H9 (cell line): ENCODE data around the gene FGF3. TPM values are rescaled to one million over a fixed set of nuclear protein-coding genes. Genes with fewer than 3 reads are reported as not detected.

Experiments
- DNase-seq: peaks from one replicate; pipeline ENCODE4 v3.0.0-alpha.2; 2017
- H2AFZ ChIP-seq: one replicate; pipeline ENCODE4 v1.6.1; 2013; ENCODE audit warnings: mild to moderate bottlenecking, low read length, control low read depth, moderate library complexity
- H2AK5ac ChIP-seq: 2 replicates; pipeline ENCODE4 v1.6.1; 2013; ENCODE audit warnings: low read length, control low read depth, mixed read lengths; ENCODE audit not compliant: insufficient read length
- H2BK120ac ChIP-seq: one replicate; pipeline ENCODE4 v1.6.1; 2013; ENCODE audit warnings: low read depth, mild to moderate bottlenecking, low read length, control low read depth, inconsistent platforms; ENCODE audit not compliant: poor library complexity, severe bottlenecking
- H2BK12ac ChIP-seq: 2 replicates; pipeline ENCODE4 v1.6.1; 2013; ENCODE audit warnings: low read length, control low read depth, mixed read lengths, low read depth; ENCODE audit not compliant: insufficient read length
- H2BK15ac ChIP-seq: 2 replicates; pipeline ENCODE4 v1.6.1; 2013; ENCODE audit warnings: low read depth, low read length, control low read depth
- H2BK20ac ChIP-seq: one replicate; pipeline ENCODE4 v1.6.1; 2013; ENCODE audit warnings: low read depth, mild to moderate bottlenecking, low read length, control low read depth, inconsistent platforms; ENCODE audit not compliant: poor library complexity, severe bottlenecking
- H2BK5ac ChIP-seq: 2 replicates; pipeline ENCODE4 v1.6.1; 2013; ENCODE audit warnings: low read length, control low read depth, mixed read lengths; ENCODE audit not compliant: insufficient read length
- H3K14ac ChIP-seq: 2 replicates; pipeline ENCODE4 v1.6.1; 2013; ENCODE audit warnings: low read length, control low read depth; ENCODE audit not compliant: insufficient read depth
- H3K18ac ChIP-seq: 2 replicates; pipeline ENCODE4 v1.6.1; 2013; ENCODE audit warnings: low read depth, mild to moderate bottlenecking, mixed read lengths, low read length, control low read depth; ENCODE audit not compliant: insufficient read length
- H3K23ac ChIP-seq: 2 replicates; pipeline ENCODE4 v1.6.1; 2013; ENCODE audit warnings: low read length, control low read depth, mixed read lengths, low read depth; ENCODE audit not compliant: insufficient read length
- H3K23me2 ChIP-seq: 2 replicates; pipeline ENCODE4 v1.6.1; 2013; ENCODE audit warnings: low read depth, mild to moderate bottlenecking, mixed read lengths, low read length, control low read depth; ENCODE audit not compliant: insufficient read length, poor library complexity, severe bottlenecking
- H3K27ac ChIP-seq: 2 replicates; pipeline ENCODE4 v1.5.1; 2013; ENCODE audit warnings: low read length, control low read depth, mixed read lengths, low read depth; ENCODE audit not compliant: insufficient read length
- H3K27me3 ChIP-seq: 2 replicates; pipeline ENCODE4 v1.6.1; 2013; ENCODE audit warnings: low read length, control low read depth, inconsistent platforms; ENCODE audit not compliant: insufficient read depth
- H3K4ac ChIP-seq: 2 replicates; pipeline ENCODE4 v1.6.1; 2013; ENCODE audit warnings: low read depth, mild to moderate bottlenecking, control low read depth, inconsistent platforms, low read length, moderate library complexity
- H3K4me1 ChIP-seq: 2 replicates; pipeline ENCODE4 v1.6.1; 2013; ENCODE audit warnings: low read length, control low read depth, inconsistent platforms; ENCODE audit not compliant: insufficient read depth
- H3K4me2 ChIP-seq: 2 replicates; pipeline ENCODE4 v1.6.1; 2013; ENCODE audit warnings: low read length, control low read depth, mixed read lengths; ENCODE audit not compliant: insufficient read length, insufficient read depth
- H3K56ac ChIP-seq: 2 replicates; pipeline ENCODE4 v1.6.1; 2013; ENCODE audit warnings: low read depth, mild to moderate bottlenecking, mixed read lengths, low read length, control low read depth; ENCODE audit not compliant: insufficient read length
- H3K79me1 ChIP-seq: 2 replicates; pipeline ENCODE4 v1.6.1; 2013; ENCODE audit warnings: low read depth, mild to moderate bottlenecking, moderate library complexity, low read length, control low read depth, inconsistent platforms; ENCODE audit not compliant: insufficient read depth, poor library complexity, severe bottlenecking
- H3K79me2 ChIP-seq: 2 replicates; pipeline ENCODE4 v1.6.1; 2013; ENCODE audit warnings: low read length, control low read depth, inconsistent platforms; ENCODE audit not compliant: insufficient read depth
- H3K9ac ChIP-seq: 2 replicates; pipeline ENCODE4 v1.6.1; 2013; ENCODE audit warnings: low read length, control low read depth, mixed read lengths; ENCODE audit not compliant: insufficient read length; ENCODE audit errors: extremely low read depth
- H3K9me3 ChIP-seq: one replicate; pipeline ENCODE4 v1.6.1; 2013; ENCODE audit warnings: low read depth, low read length, inconsistent platforms; ENCODE audit not compliant: control insufficient read depth
- H3T11ph ChIP-seq: one replicate; pipeline ENCODE4 v1.6.1; 2013; ENCODE audit warnings: mild to moderate bottlenecking, low read length, control low read depth, inconsistent platforms
- H4K20me1 ChIP-seq: one replicate; pipeline ENCODE4 v1.6.1; 2013; ENCODE audit not compliant: control insufficient read depth, insufficient read length, insufficient read depth
- H4K5ac ChIP-seq: 2 replicates; pipeline ENCODE4 v1.6.1; 2013; ENCODE audit warnings: low read depth, mild to moderate bottlenecking, mixed read lengths, low read length, control low read depth; ENCODE audit not compliant: insufficient read length
- H4K8ac ChIP-seq: replicated peaks from 2 replicates; pipeline ENCODE4 v1.6.1; 2013; ENCODE audit warnings: low read length, control low read depth, mixed read lengths, low read depth; ENCODE audit not compliant: insufficient read length
- H4K91ac ChIP-seq: 2 replicates; pipeline ENCODE4 v1.6.1; 2013; ENCODE audit warnings: low read depth, mild to moderate bottlenecking, moderate library complexity, mixed read lengths, low read length, control low read depth; ENCODE audit not compliant: insufficient read length
- H3K27ac Mint-ChIP-seq, 3 experiments: 2 replicates in 2 of 3; 3 replicates in 1 of 3; pipeline ENCODE4 v1.8.0; 2020 to 2021; ENCODE audit warnings: mixed read lengths in 3 of 3, mild to moderate bottlenecking in 1 of 3, moderate library complexity in 1 of 3
- H3K27me3 Mint-ChIP-seq: 2 replicates; pipeline ENCODE4 v1.8.0; 2021; ENCODE audit warnings: low read depth, mild to moderate bottlenecking, moderate library complexity, mixed read lengths
- H3K36me3 Mint-ChIP-seq, 3 experiments: 2 replicates in 2 of 3; 3 replicates in 1 of 3; pipeline ENCODE4 v1.8.0; 2020 to 2021; ENCODE audit warnings: low read depth in 3 of 3, mixed read lengths in 3 of 3; ENCODE audit not compliant: insufficient read depth in 1 of 3
- H3K4me1 Mint-ChIP-seq, 2 experiments: 2 replicates each; pipeline ENCODE4 v1.8.0; 2020; ENCODE audit warnings: mixed read lengths in 2 of 2
- H3K4me3 Mint-ChIP-seq, 2 experiments: 2 replicates in 1 of 2; 3 replicates in 1 of 2; pipeline ENCODE4 v1.8.0; 2020 to 2021; ENCODE audit warnings: mild to moderate bottlenecking in 2 of 2, mixed read lengths in 2 of 2, moderate library complexity in 1 of 2
- H3K9me3 Mint-ChIP-seq, 2 experiments: 2 replicates in 1 of 2; 3 replicates in 1 of 2; pipeline ENCODE4 v1.8.0; 2020; ENCODE audit warnings: mild to moderate bottlenecking in 2 of 2, mixed read lengths in 2 of 2, moderate library complexity in 1 of 2
- CTCF ChIP-seq: fragments of 200-600 bp; sonication (generic); conservative IDR thresholded peaks from 3 replicates; pipeline ENCODE4 v1.8.0; 2021; ENCODE audit warnings: antibody characterized with exemption, mild to moderate bottlenecking
- WGBS: extraction: QIAGEN DNeasy Blood & Tissue Kit; methylation state at CpG from one replicate; pipeline ENCODE4 v1.1.7; 2013; ENCODE audit warnings: missing lambda C conversion rate, low lambda C conversion rate, mixed read lengths; ENCODE audit not compliant: insufficient read length; ENCODE audit errors: extremely low coverage; 5-methylcytosine and 5-hydroxymethylcytosine counted together
- total RNA-seq: library from RNA; stranded (reverse); gene quantifications from 2 replicates; pipeline ENCODE4 v1.2.1, GENCODE V29; 2021

The FGF3 gene
- total RNA-seq, 1 experiment from 2014 or later = not detected

GRCh38 chr11:69822676-69823494 is 3.7 kb upstream of the FGF3 start:
- Mint-ChIP-seq H3K27ac (no peak overlapping the region), H3K4me3 (no peak overlapping the region)
- H4K20me1 ChIP-seq = no peaks in the 10 kb centered on the region

More at GRCh38 chr11:69822676-69823494, 3.7 kb upstream of the FGF3 start:
- Histone ChIP-seq H2BK5ac (no peak overlapping the region), H3K23ac (no peak overlapping the region), H2AFZ (no peak overlapping the region), H3K23me2 (peaks cover under 1% of the 10 kb centered on the region), H3K56ac (no peak overlapping the region), H3K9me3 (no peaks in the 10 kb centered on the region), H3K27ac (no peak overlapping the region), H3K4me2 (no peak overlapping the region), H2BK120ac (no peak overlapping the region), H2BK15ac (no peak overlapping the region), H2AK5ac (no peak overlapping the region), H3K4ac (no peak overlapping the region), H2BK12ac (no peak overlapping the region), H3K18ac (no peak overlapping the region), H3K9ac (no peak overlapping the region), H4K8ac (no peak overlapping the region), H3K4me1 (no peaks in the 10 kb centered on the region), H3K14ac (no peak overlapping the region), H3K79me1 (no peaks in the 10 kb centered on the region), H4K91ac (no peak overlapping the region), H3K27me3 (peaks cover 31% of the 10 kb centered on the region), H4K5ac (no peak overlapping the region), H3K79me2 (no peaks in the 10 kb centered on the region), H2BK20ac (no peak overlapping the region), H3T11ph (no peak overlapping the region)
- Mint-ChIP-seq H3K36me3 (no peaks in the 10 kb centered on the region), H3K27me3 (peaks cover 82% of the 10 kb centered on the region), H3K4me1 (peaks cover 4 to 11% of the 10 kb centered on the region in 2 experiments), H3K9me3 (no peaks in the 10 kb centered on the region; a peak in 1 of 5 replicates)
- WGBS = no CpG with 5 or more reads among the region's 15 CpGs
- no peak for TF ChIP-seq CTCF
- DNase-seq = no peak
